HCEC 1CT (cell line): ENCODE measurements around the gene FER.
A peak's percentile ranks its signal among the peaks of the same experiment; 100 is the strongest.

ENCODE experiments used
- DNase-seq: peaks from one replicate; pipeline ENCODE4 v3.0.0-alpha.2; 2017

The FER gene

GRCh38 chr5:109192555-109193281 lies 445.0 kb downstream of the FER start:
- DNase-seq: no peak

- no peak for DNase-seq
These were observed 448.0 kb downstream of the FER start for GRCh38 chr5:109195667-109196066.

GRCh38 chr5:109196087-109196822 lies 448.6 kb downstream of the FER start:
- DNase-seq: peak; percentile 6

GRCh38 chr5:109196823-109197160 lies 449.1 kb downstream of the FER start:
- DNase-seq: no peak

- no peak for DNase-seq
These were observed 451.6 kb downstream of the FER start for GRCh38 chr5:109199289-109199688.

GRCh38 chr5:109199799-109200620 lies 452.3 kb downstream of the FER start:
- no peak for DNase-seq

GRCh38 chr5:109215040-109215439 lies 467.3 kb downstream of the FER start:
- DNase-seq: no peak

- DNase-seq: no peak
These were observed 471.1 kb downstream of the FER start for GRCh38 chr5:109218818-109219217.

GRCh38 chr5:109223531-109223930 lies 475.8 kb downstream of the FER start:
- no peak for DNase-seq

GRCh38 chr5:109224276-109224882 lies 476.7 kb downstream of the FER start:
- no peak for DNase-seq

GRCh38 chr5:109225716-109226625 lies 478.3 kb downstream of the FER start:
- no peak for DNase-seq

- DNase-seq: peak; percentile 2
These were observed 482.7 kb downstream of the FER start for GRCh38 chr5:109230369-109230768.

GRCh38 chr5:109231331-109231730 lies 483.6 kb downstream of the FER start:
- DNase-seq: no peak

- DNase-seq: no peak
These were observed 486.7 kb downstream of the FER start for GRCh38 chr5:109234381-109234780.

GRCh38 chr5:109239456-109239855 lies 491.8 kb downstream of the FER start:
- DNase-seq: no peak

- DNase-seq: no peak
These were observed 494.8 kb downstream of the FER start for GRCh38 chr5:109242518-109242917.

- no peak for DNase-seq
These were observed 498.7 kb downstream of the FER start for GRCh38 chr5:109246395-109246794.
